NCI-H345 (cell line): ENCODE measurements around the gene SOCS3.

ENCODE experiments used
- DNase-seq: peaks from one replicate; lab custom pipeline; 2025; lab: John Stamatoyannopoulos, UW

SOCS3 gene

DNA sequence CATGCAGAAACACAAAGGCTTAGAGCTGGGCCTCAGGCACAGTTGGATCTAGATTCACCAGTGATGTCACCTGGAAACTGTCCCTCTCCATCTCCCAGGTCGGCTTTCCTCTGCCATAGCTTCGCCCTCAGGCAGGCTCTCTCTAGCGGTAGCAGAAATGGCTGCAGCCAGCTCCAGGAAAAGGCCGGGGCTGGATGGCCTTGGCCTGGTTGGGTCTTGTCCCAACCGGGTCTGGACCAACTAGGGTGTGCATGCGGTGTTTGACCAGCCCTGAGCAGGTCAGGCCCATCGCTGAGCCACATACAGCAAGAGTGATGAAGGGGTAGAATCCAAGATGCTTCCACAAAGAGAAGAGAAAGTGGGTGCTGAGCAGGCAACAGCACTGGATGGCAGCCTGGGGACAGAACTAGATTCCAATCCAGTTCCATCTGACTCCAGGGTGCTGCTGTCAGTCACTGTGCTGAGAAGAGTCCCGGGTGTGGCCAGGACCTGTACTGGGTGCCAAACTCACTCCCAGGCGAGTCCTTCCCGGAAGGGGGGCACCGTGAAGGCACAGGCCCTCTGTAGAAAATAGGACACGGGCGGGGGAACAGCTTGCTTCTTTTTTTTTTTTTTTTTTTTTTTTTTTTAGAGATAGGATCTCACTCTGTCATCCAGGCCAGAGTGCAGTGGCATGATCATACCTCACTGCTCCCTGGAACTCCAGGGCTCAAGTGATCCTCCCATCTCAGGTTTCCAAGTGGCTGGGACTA is 51.8 kb downstream of the SOCS3 start:
- no peak for DNase-seq

DNA sequence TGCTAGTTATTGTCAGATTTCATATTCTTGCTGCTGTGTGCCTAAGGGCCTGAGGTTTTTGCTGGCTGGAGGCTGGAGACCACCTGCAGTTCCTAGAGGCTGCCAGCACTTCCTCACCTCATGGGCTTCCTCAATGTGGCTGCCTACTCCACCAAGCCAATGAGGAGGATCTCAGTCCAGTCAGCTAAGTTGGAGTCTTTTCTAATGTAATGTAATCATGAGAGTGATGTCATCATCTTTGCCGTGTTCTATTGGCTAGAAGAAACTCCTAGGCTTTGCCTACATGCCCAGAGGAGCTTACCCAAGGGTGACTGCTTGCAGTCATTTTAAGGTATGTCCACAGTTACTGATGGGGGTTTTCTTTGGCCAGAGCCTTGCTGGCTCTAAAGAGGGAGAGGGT is 53.0 kb downstream of the SOCS3 start:
- no peak for DNase-seq
